Lower leg skin (tissue), 4 donors: Measurements from ENCODE around the gene RAVER2. TPM values are rescaled to one million over a fixed set of nuclear protein-coding genes. Genes with fewer than 3 reads are reported as not detected.

Experiments
- DNase-seq, 2 donors: peaks; one replicate each; pipeline ENCODE4 v3.0.0-alpha.2; 2019; ENCODE audit warnings: low spot score in 2 of 2
- H3K4me3 ChIP-seq: fragments of 200-600 bp; sonication (generic); 2 replicates; pipeline ENCODE4 v1.5.1; 2017; ENCODE audit warnings: mild to moderate bottlenecking, low read depth; ENCODE audit not compliant: poor library complexity, severe bottlenecking
- POLR2A ChIP-seq, 2 donors: fragments of 450-650 bp; IDR thresholded peaks; one replicate each; pipeline ENCODE4 v1.6.1; 2016 to 2017; ENCODE audit warnings: antibody characterized with exemption in 2 of 2, mild to moderate bottlenecking in 1 of 2, moderate library complexity in 1 of 2
- WGBS, 2 donors: methylation state at CpG; one replicate each; pipeline ENCODE4 v1.1.5; 2018; 5-methylcytosine and 5-hydroxymethylcytosine counted together
- intact Hi-C: fragments of 100-400 bp; cut with DNase I; formaldehyde crosslinking; loops from one replicate; pipeline ENCODE4 v1.15.0; 2023; ENCODE audit warnings: low total_unique reads
- total RNA-seq, 4 donors: library from RNA; depleted of rRNA; stranded (reverse); fragments of >200 nt; gene quantifications; one replicate each; pipeline ENCODE4 v1.1.0, GENCODE V29; 2016
- TF ChIP-seq, protein P1 (sequence below), 3 donors: fragments of 450-650 bp; IDR thresholded peaks; one replicate each; pipeline ENCODE4 v1.5.1; 2016; ENCODE audit warnings: antibody characterized with exemption in 3 of 3, mild to moderate bottlenecking in 3 of 3, moderate library complexity in 2 of 3

Gene RAVER2
- total RNA-seq, 4 donors from 2014 or later, result 6.6 to 11.9 (median 8.4) TPM

- WGBS, 2 donors, result 90 to 92% methylated on average over 7 of the region's 7 CpGs
- TF ChIP-seq POLR2A (IDR thresholded peaks at IDR 0.05), result no peak
- TF ChIP-seq, protein P1, sequence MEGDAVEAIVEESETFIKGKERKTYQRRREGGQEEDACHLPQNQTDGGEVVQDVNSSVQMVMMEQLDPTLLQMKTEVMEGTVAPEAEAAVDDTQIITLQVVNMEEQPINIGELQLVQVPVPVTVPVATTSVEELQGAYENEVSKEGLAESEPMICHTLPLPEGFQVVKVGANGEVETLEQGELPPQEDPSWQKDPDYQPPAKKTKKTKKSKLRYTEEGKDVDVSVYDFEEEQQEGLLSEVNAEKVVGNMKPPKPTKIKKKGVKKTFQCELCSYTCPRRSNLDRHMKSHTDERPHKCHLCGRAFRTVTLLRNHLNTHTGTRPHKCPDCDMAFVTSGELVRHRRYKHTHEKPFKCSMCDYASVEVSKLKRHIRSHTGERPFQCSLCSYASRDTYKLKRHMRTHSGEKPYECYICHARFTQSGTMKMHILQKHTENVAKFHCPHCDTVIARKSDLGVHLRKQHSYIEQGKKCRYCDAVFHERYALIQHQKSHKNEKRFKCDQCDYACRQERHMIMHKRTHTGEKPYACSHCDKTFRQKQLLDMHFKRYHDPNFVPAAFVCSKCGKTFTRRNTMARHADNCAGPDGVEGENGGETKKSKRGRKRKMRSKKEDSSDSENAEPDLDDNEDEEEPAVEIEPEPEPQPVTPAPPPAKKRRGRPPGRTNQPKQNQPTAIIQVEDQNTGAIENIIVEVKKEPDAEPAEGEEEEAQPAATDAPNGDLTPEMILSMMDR (IDR thresholded peaks at IDR 0.05), result no peak
- peak in 1 of 2 donors; percentile 77 for DNase-seq
- H3K4me3 ChIP-seq, result no peak overlapping the region
- intact Hi-C loops, result loop anchor here (10.0 kb wide), 1 partner anchor 574 kb away; no protein-coding TSS in a partner anchor
These were observed 93.6 kb downstream of the RAVER2 start for GRCh38 chr1:64838486-64838885.

DNA sequence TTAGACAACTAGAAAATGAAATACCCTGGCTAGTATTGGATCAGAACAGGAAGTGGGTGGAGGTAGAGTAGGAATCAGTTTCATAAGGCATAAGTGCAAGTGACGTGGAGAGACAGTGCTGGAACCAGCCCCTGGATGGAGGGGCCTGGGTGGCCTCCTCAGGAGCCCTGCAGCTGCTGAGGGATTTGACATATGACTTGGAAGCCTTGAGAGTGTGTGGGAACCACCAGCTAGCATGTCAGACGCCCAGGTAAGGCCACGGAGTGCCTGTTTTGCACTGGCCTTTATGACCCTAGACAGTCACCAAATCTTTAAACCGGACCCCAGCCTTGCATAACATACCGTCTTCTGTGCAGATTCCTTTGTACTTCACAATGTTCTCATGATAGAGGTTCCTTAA is 94.4 kb downstream of the RAVER2 start:
- H3K4me3 ChIP-seq, result no peak overlapping the region
- DNase-seq, result peak in 1 of 2 donors; percentile 77
- 90 to 91% methylated on average over 5 of the region's 5 CpGs for WGBS, 2 donors
- intact Hi-C loops, result loop anchor here (10.0 kb wide), 1 partner anchor 574 kb away; no protein-coding TSS in a partner anchor
- TF ChIP-seq, protein P1 (IDR thresholded peaks at IDR 0.05), result no peak
- no peak for TF ChIP-seq POLR2A (IDR thresholded peaks at IDR 0.05)

GRCh38 chr1:64839732-64840405 is 95.0 kb downstream of the RAVER2 start:
- DNase-seq, result no peak
- intact Hi-C loops, result loop anchor here (10.0 kb wide), 1 partner anchor 575 kb away; no protein-coding TSS in a partner anchor
- TF ChIP-seq POLR2A (IDR thresholded peaks at IDR 0.05), result no peak
- TF ChIP-seq, protein P1 (IDR thresholded peaks at IDR 0.05), result no peak
- 88 to 93% methylated on average over 15 of the region's 15 CpGs for WGBS, 2 donors
- H3K4me3 ChIP-seq, result no peak overlapping the region

DNA sequence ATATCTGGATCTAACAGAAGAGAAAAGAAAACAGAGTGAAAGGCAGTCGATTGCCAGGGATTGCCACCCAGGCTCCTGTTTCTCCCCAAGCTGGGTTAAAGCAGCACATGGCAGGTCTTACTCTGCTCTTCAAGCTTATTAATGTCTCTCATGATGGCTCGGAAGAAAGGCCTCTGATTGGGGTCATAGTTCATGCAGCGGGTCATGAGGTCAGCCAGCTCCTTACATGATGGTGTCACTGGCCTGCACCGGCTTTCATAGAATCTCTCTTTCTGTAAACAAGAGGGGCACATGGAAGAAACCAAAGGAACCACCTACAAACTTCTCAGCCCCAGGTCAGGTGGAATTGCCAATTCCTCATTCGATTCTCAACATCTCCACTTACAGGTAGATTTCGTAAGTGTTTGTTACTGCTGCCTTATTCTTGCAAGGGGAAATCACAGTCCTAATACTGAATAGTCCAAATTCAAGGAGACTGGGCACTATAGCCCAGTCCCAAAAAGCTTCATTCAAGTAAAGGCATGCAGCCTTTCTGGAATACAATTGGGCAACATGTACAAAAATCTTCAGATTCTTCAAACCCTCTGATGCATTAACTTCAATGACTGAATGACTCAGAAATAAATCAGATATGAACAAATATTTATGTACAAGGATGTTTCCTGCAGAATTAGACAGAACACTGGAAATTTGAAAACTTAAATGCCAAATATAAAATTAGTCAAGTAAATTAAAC is 96.6 kb downstream of the RAVER2 start:
- intact Hi-C loops, result no loop called here
- no peak for TF ChIP-seq POLR2A (IDR thresholded peaks at IDR 0.05)
- TF ChIP-seq, protein P1 (IDR thresholded peaks at IDR 0.05), result no peak
- H3K4me3 ChIP-seq, result no peak overlapping the region
- no peak for DNase-seq
- WGBS, 2 donors, result 79 to 83% methylated on average over 6 of the region's 6 CpGs

DNA sequence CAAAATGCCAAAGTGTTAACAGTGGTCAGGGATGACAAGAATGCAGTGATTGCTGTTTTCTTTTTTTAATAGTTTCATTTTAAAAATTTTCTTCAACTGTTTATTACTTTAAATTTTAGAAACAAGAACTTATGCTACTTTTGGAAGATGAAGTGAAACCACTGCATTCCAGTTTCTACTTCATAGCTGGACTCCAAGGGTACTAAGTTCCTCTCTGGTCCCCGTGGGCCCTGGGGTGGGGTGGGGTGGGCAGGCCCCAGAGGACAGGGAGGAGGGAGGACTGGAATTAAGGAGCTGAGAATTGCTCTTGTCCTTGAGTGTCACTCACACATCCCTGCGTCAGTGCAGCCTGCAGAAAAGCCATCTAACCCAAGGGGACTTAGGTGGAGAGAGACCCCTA is 97.3 kb downstream of the RAVER2 start:
- WGBS, 2 donors, result 39 to 47% methylated on average over 2 of the region's 2 CpGs
- no peak overlapping the region for H3K4me3 ChIP-seq
- intact Hi-C loops, result no loop called here
- TF ChIP-seq POLR2A (IDR thresholded peaks at IDR 0.05), result no peak
- TF ChIP-seq, protein P1 (IDR thresholded peaks at IDR 0.05), result no peak
- DNase-seq, result no peak
